ENCODE measurements around the gene TMEM150B.

DNA sequence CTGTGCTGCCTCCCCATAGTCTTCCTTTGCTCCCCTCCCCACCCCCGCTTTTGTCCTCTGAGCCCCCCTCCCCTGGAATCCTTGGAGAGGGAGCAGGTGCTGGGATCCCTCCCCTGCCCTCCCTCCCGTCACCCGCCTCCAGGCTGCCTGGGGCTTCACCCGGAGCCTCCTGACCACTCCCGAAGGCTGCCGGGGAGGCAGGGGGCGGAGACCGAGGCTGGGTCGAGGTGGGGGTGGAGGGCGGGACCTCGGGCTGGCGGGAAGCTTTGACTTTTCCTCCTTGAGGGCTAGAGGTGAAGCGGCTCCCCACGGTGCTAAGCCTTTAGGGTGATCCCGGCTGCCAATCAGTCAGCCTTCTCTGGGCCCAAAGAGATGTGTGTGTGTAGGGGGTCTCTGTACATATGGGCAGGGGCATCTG lies 16.0 kb upstream of the TMEM150B start:
- TF ChIP-seq POLR2A (IDR thresholded peaks at IDR 0.05) (peak in 1 of 2 donors; percentile 16), EP300 (IDR thresholded peaks at IDR 0.05) (peak in 1 of 2 donors; percentile 47)
- TF ChIP-seq, protein P1, sequence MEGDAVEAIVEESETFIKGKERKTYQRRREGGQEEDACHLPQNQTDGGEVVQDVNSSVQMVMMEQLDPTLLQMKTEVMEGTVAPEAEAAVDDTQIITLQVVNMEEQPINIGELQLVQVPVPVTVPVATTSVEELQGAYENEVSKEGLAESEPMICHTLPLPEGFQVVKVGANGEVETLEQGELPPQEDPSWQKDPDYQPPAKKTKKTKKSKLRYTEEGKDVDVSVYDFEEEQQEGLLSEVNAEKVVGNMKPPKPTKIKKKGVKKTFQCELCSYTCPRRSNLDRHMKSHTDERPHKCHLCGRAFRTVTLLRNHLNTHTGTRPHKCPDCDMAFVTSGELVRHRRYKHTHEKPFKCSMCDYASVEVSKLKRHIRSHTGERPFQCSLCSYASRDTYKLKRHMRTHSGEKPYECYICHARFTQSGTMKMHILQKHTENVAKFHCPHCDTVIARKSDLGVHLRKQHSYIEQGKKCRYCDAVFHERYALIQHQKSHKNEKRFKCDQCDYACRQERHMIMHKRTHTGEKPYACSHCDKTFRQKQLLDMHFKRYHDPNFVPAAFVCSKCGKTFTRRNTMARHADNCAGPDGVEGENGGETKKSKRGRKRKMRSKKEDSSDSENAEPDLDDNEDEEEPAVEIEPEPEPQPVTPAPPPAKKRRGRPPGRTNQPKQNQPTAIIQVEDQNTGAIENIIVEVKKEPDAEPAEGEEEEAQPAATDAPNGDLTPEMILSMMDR (IDR thresholded peaks at IDR 0.05): no peak
